Measurements from ENCODE around the gene NDUFAF2. TPM values are rescaled to one million over a fixed set of nuclear protein-coding genes. Genes with fewer than 3 reads are reported as not detected.

Gene NDUFAF2
- total RNA-seq, 1 donor from 2014 or later, result 46.0 TPM

- no peak overlapping the region for H3K4me3 Mint-ChIP-seq (ENCODE audit: unreplicated experiment)
- H3K36me3 ChIP-seq (ENCODE audit: insufficient read depth, low read length), result no peaks in the 10 kb centered on the region
- H4K20me1 ChIP-seq (ENCODE audit: insufficient read depth, low read length), result no peaks in the 10 kb centered on the region
- TF ChIP-seq, protein P1, sequence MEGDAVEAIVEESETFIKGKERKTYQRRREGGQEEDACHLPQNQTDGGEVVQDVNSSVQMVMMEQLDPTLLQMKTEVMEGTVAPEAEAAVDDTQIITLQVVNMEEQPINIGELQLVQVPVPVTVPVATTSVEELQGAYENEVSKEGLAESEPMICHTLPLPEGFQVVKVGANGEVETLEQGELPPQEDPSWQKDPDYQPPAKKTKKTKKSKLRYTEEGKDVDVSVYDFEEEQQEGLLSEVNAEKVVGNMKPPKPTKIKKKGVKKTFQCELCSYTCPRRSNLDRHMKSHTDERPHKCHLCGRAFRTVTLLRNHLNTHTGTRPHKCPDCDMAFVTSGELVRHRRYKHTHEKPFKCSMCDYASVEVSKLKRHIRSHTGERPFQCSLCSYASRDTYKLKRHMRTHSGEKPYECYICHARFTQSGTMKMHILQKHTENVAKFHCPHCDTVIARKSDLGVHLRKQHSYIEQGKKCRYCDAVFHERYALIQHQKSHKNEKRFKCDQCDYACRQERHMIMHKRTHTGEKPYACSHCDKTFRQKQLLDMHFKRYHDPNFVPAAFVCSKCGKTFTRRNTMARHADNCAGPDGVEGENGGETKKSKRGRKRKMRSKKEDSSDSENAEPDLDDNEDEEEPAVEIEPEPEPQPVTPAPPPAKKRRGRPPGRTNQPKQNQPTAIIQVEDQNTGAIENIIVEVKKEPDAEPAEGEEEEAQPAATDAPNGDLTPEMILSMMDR (IDR thresholded peaks at IDR 0.05; ENCODE audit: insufficient read depth, low read depth, low read length), result no peak
- TF ChIP-seq EZH2 (IDR thresholded peaks at IDR 0.05; ENCODE audit: insufficient read depth, low read length), result no peak
- H3K27me3 ChIP-seq (ENCODE audit: insufficient read depth, low read length), result no peaks in the 10 kb centered on the region
- no peak overlapping the region for H3K4me2 ChIP-seq (ENCODE audit: low read length)
- FAIRE-seq (no peak), DNase-seq (ENCODE audit: low read depth) (no peak)
- H2AFZ ChIP-seq (ENCODE audit: low read depth, low read length), result no peak overlapping the region
- H3K9me3 Mint-ChIP-seq (ENCODE audit: unreplicated experiment), result no peaks in the 10 kb centered on the region
- H3K9ac ChIP-seq (ENCODE audit: low read length), result no peak overlapping the region
- H3K4me3 ChIP-seq (ENCODE audit: insufficient read depth, low read depth, low read length), result no peak overlapping the region
- H3K79me2 ChIP-seq (ENCODE audit: insufficient read depth, low read length), result no peaks in the 10 kb centered on the region
- H3K36me3 Mint-ChIP-seq (ENCODE audit: low read depth, unreplicated experiment), result peaks cover 1% of the 10 kb centered on the region
- peaks cover 4% of the 10 kb centered on the region for H3K27me3 Mint-ChIP-seq (ENCODE audit: low read depth, unreplicated experiment)
- H3K27ac Mint-ChIP-seq (ENCODE audit: unreplicated experiment), result no peak overlapping the region
- no peak overlapping the region for H3K27ac ChIP-seq (ENCODE audit: low read depth, low read length)
- H3K4me1 ChIP-seq (ENCODE audit: insufficient read depth, low read length), result no peaks in the 10 kb centered on the region
- H3K4me1 Mint-ChIP-seq (ENCODE audit: low read depth, unreplicated experiment), result peaks cover 4% of the 10 kb centered on the region
- no peaks in the 10 kb centered on the region for H3K9me3 ChIP-seq (ENCODE audit: insufficient read depth, low read depth, low read length)
These were observed 232.7 kb downstream of the NDUFAF2 start for GRCh38 chr5:61177716-61178115.

DNA sequence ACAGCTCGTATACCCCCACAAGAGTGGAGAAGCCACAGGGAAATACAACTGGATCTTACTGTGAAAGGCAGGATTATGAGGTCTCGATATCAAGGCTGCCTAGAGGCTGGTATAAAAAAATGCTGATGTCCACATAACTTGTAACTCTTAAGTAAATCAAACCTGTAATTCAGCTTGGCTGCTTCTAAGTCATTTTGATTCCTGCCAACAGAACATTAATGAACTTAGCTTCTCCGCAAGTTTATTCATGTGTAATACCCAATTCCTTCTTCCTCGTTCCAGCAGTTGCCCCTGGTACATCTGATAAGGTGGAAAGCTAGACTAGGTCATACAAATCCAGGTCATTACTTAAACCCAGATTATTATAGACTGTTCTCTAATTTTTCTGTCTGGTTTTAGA lies 233.7 kb downstream of the NDUFAF2 start:
- Histone ChIP-seq H3K27ac (ENCODE audit: low read depth, low read length) (no peak overlapping the region), H3K4me3 (ENCODE audit: insufficient read depth, low read depth, low read length) (no peak overlapping the region), H3K79me2 (ENCODE audit: insufficient read depth, low read length) (no peaks in the 10 kb centered on the region), H3K27me3 (ENCODE audit: insufficient read depth, low read length) (no peaks in the 10 kb centered on the region), H2AFZ (ENCODE audit: low read depth, low read length) (no peak overlapping the region), H3K4me2 (ENCODE audit: low read length) (no peak overlapping the region), H3K36me3 (ENCODE audit: insufficient read depth, low read length) (no peaks in the 10 kb centered on the region), H3K4me1 (ENCODE audit: insufficient read depth, low read length) (no peaks in the 10 kb centered on the region), H3K9me3 (ENCODE audit: insufficient read depth, low read depth, low read length) (no peaks in the 10 kb centered on the region), H4K20me1 (ENCODE audit: insufficient read depth, low read length) (no peaks in the 10 kb centered on the region), H3K9ac (ENCODE audit: low read length) (no peak overlapping the region)
- no peaks in the 10 kb centered on the region for H3K9me3 Mint-ChIP-seq (ENCODE audit: unreplicated experiment)
- peaks cover 4% of the 10 kb centered on the region for H3K4me1 Mint-ChIP-seq (ENCODE audit: low read depth, unreplicated experiment)
- DNase-seq (ENCODE audit: low read depth) (no peak), FAIRE-seq (no peak)
- no peak overlapping the region for H3K27ac Mint-ChIP-seq (ENCODE audit: unreplicated experiment)
- H3K36me3 Mint-ChIP-seq (ENCODE audit: low read depth, unreplicated experiment), result peaks cover 1% of the 10 kb centered on the region
- H3K27me3 Mint-ChIP-seq (ENCODE audit: low read depth, unreplicated experiment), result peaks cover 4% of the 10 kb centered on the region
- TF ChIP-seq, protein P1 (IDR thresholded peaks at IDR 0.05; ENCODE audit: insufficient read depth, low read depth, low read length), result no peak
- TF ChIP-seq EZH2 (IDR thresholded peaks at IDR 0.05; ENCODE audit: insufficient read depth, low read length), result no peak
- no peak overlapping the region for H3K4me3 Mint-ChIP-seq (ENCODE audit: unreplicated experiment)

- no peak for FAIRE-seq
- H3K9ac ChIP-seq (ENCODE audit: low read length), result peak overlapping the region; percentile 5
- no peak overlapping the region for H3K27ac Mint-ChIP-seq (ENCODE audit: unreplicated experiment)
These were observed 235.9 kb downstream of the NDUFAF2 start for GRCh38 chr5:61180886-61181285.

More at GRCh38 chr5:61180886-61181285, 235.9 kb downstream of the NDUFAF2 start:
- no peaks in the 10 kb centered on the region for H3K79me2 ChIP-seq (ENCODE audit: insufficient read depth, low read length)
- H3K9me3 ChIP-seq (ENCODE audit: insufficient read depth, low read depth, low read length), result no peaks in the 10 kb centered on the region
- Mint-ChIP-seq H3K36me3 (ENCODE audit: low read depth, unreplicated experiment) (peaks cover 1% of the 10 kb centered on the region), H3K9me3 (ENCODE audit: unreplicated experiment) (no peaks in the 10 kb centered on the region), H3K4me1 (ENCODE audit: low read depth, unreplicated experiment) (peaks cover 5% of the 10 kb centered on the region), H3K4me3 (ENCODE audit: unreplicated experiment) (no peak overlapping the region), H3K27me3 (ENCODE audit: low read depth, unreplicated experiment) (peaks cover 4% of the 10 kb centered on the region)
- no peak for DNase-seq (ENCODE audit: low read depth)
- no peaks in the 10 kb centered on the region for H3K4me1 ChIP-seq (ENCODE audit: insufficient read depth, low read length)
- H3K4me2 ChIP-seq (ENCODE audit: low read length), result peak overlapping the region; percentile 52
- no peaks in the 10 kb centered on the region for H3K36me3 ChIP-seq (ENCODE audit: insufficient read depth, low read length)
- H3K4me3 ChIP-seq (ENCODE audit: insufficient read depth, low read depth, low read length), result peak overlapping the region; percentile 2
- no peaks in the 10 kb centered on the region for H4K20me1 ChIP-seq (ENCODE audit: insufficient read depth, low read length)
- H3K27ac ChIP-seq (ENCODE audit: low read depth, low read length), result no peak overlapping the region
- no peak overlapping the region for H2AFZ ChIP-seq (ENCODE audit: low read depth, low read length)
- TF ChIP-seq EZH2 (IDR thresholded peaks at IDR 0.05; ENCODE audit: insufficient read depth, low read length), result no peak
- TF ChIP-seq, protein P1 (IDR thresholded peaks at IDR 0.05; ENCODE audit: insufficient read depth, low read depth, low read length), result no peak
- H3K27me3 ChIP-seq (ENCODE audit: insufficient read depth, low read length), result no peaks in the 10 kb centered on the region
